DMS53 (cell line): Measurements from ENCODE around the gene ZNF236.
"Not testable (repeated sequence)": the region's sequence is repeated elsewhere in the genome, so short reads cannot be mapped to it uniquely, and the experiment has no call there.

Source experiments
- DNase-seq: peaks from one replicate; lab custom pipeline; 2025; lab: John Stamatoyannopoulos, UW

The ZNF236 gene

GRCh38 chr18:76988031-76988826 is 165.9 kb downstream of the ZNF236 start:
- no peak for DNase-seq

GRCh38 chr18:76988827-76989646 is 166.7 kb downstream of the ZNF236 start:
- DNase-seq, result no peak

- no peak for DNase-seq
Observed at GRCh38 chr18:76989647-76990190, 167.4 kb downstream of the ZNF236 start.

GRCh38 chr18:76990343-76991020 is 168.1 kb downstream of the ZNF236 start:
- not testable (repeated sequence) for DNase-seq

- no peak for DNase-seq
Observed at GRCh38 chr18:76991021-76991688, 168.8 kb downstream of the ZNF236 start.

- no peak for DNase-seq
Observed at GRCh38 chr18:76992226-76993084, 170.1 kb downstream of the ZNF236 start.

GRCh38 chr18:76993085-76993382 is 170.7 kb downstream of the ZNF236 start:
- no peak for DNase-seq

GRCh38 chr18:76993573-76993972 is 171.2 kb downstream of the ZNF236 start:
- no peak for DNase-seq

- DNase-seq, result no peak
Observed at GRCh38 chr18:76994086-76994654, 171.8 kb downstream of the ZNF236 start.

GRCh38 chr18:76995896-76996295 is 173.5 kb downstream of the ZNF236 start:
- peak; percentile 44 for DNase-seq

GRCh38 chr18:76996429-76996828 is 174.1 kb downstream of the ZNF236 start:
- DNase-seq, result no peak

- no peak for DNase-seq
Observed at GRCh38 chr18:76997951-76998808, 175.8 kb downstream of the ZNF236 start.

- no peak for DNase-seq
Observed at GRCh38 chr18:76999077-76999476, 176.7 kb downstream of the ZNF236 start.

GRCh38 chr18:77000527-77000926 is 178.2 kb downstream of the ZNF236 start:
- peak; percentile 68 for DNase-seq

GRCh38 chr18:77001041-77001440 is 178.7 kb downstream of the ZNF236 start:
- no peak for DNase-seq

- DNase-seq, result peak; percentile 30
Observed at GRCh38 chr18:77001979-77002378, 179.6 kb downstream of the ZNF236 start.

GRCh38 chr18:77002496-77002895 is 180.1 kb downstream of the ZNF236 start:
- no peak for DNase-seq

- no peak for DNase-seq
Observed at GRCh38 chr18:77003316-77003715, 181.0 kb downstream of the ZNF236 start.

GRCh38 chr18:77004555-77005380 is 182.4 kb downstream of the ZNF236 start:
- no peak for DNase-seq
